ENCODE data around the gene MARK2. TPM values are rescaled to one million over a fixed set of nuclear protein-coding genes. Genes with fewer than 3 reads are reported as not detected.

Gene MARK2
- total and polyA plus RNA-seq, 10 of the 15 experiments (the other 5 are each of a cell fraction or from before 2014, with no cell fraction given), result 0.19 to 29.5 (median 13.2) TPM

- peak; percentile 44; the same call in 1 of the 2 replicates for TF ChIP-seq NFYB (IDR thresholded peaks at IDR 0.05; ENCODE audit: insufficient read depth, low read depth, low read length)
- peak; percentile 78 for TF ChIP-seq USF2 (IDR thresholded peaks at IDR 0.05; ENCODE audit: borderline replicate concordance, low read depth, low read length)
- TF ChIP-seq E2F8 (IDR thresholded peaks at IDR 0.05; ENCODE audit: low read depth, partially characterized antibody), result no peak
- TF ChIP-seq ZZZ3 (IDR thresholded peaks at IDR 0.05; ENCODE audit: control insufficient read depth, insufficient read length, low read depth), result no peak
- no peak for TF ChIP-seq ATF7 (IDR thresholded peaks at IDR 0.05; ENCODE audit: low read depth)
- peak; percentile 99 for TF ChIP-seq CREB1 (IDR thresholded peaks at IDR 0.05; ENCODE audit: low read depth)
- peak; percentile 72; the same call in 1 of the 2 replicates for TF ChIP-seq PAX5 (IDR thresholded peaks at IDR 0.05; ENCODE audit: borderline replicate concordance, low read depth, low read length)
- peak; percentile 80 for TF ChIP-seq HCFC1 (IDR thresholded peaks at IDR 0.05; ENCODE audit: low read length)
- no peak for TF ChIP-seq BCLAF1 (IDR thresholded peaks at IDR 0.05)
- TF ChIP-seq NFYA (IDR thresholded peaks at IDR 0.05; ENCODE audit: borderline replicate concordance, low read depth, low read length), result no peak
- no peak for TF ChIP-seq KLF5 (IDR thresholded peaks at IDR 0.05; ENCODE audit: partially characterized antibody)
- no peak for TF ChIP-seq NFXL1 (IDR thresholded peaks at IDR 0.05; ENCODE audit: borderline replicate concordance)
- TF ChIP-seq MTA2 (IDR thresholded peaks at IDR 0.05; ENCODE audit: low read depth), result no peak
- peak; percentile 87 to 94 for TF ChIP-seq BHLHE40 (IDR thresholded peaks at IDR 0.05; ENCODE audit: borderline replicate concordance in 1 of 2, low read depth in 2 of 2, low read length in 1 of 2)
- no peak for TF ChIP-seq ETV6 (conservative IDR thresholded peaks at IDR 0.05 in 1 of 2, IDR thresholded peaks at IDR 0.05 in 1 of 2; ENCODE audit: borderline replicate concordance in 1 of 2, low read depth in 1 of 2)
- TF ChIP-seq IRF3 (IDR thresholded peaks at IDR 0.05), result no peak
- no peak for TF ChIP-seq ZNF217 (IDR thresholded peaks at IDR 0.05)
These were observed 99.8 kb downstream of the MARK2 start, which contains the start of gene NAA40 (continued) for GRCh38 chr11:63938479-63939396.

Measured in GM12878 (cell line).